A549 (cell line): Measurements from ENCODE around the gene KCNE3. TPM values are rescaled to one million over a fixed set of nuclear protein-coding genes. Genes with fewer than 3 reads are reported as not detected.

ENCODE experiments used
- ATAC-seq, 2 experiments: fragments of 200-7000 bp in 1 of 2; fragments of >200 bp in 1 of 2; cut with Nextera tagmentation in 1 of 2; cut with Tn5 transposase in 1 of 2; 3 replicates each; pipeline versions ENCODE4 v1.8.0 to v1.9.1; 2018 to 2020; ENCODE audit warnings: mild to moderate bottlenecking in 1 of 2, moderate library complexity in 1 of 2
- CTCF ChIA-PET: fragments of 300-600 bp; sonication (Branson Sonifier 250); formaldehyde crosslinking; extraction: SDS; loops from one replicate; lab custom pipeline; 2021; ENCODE audit warnings: antibody characterized with exemption, inconsistent platforms; lab: Yijun Ruan, JAX
- POLR2A ChIA-PET: fragments of 350-600 bp; formaldehyde crosslinking; extraction: SDS; loops from one replicate; lab custom pipeline; 2021; ENCODE audit warnings: antibody characterized with exemption, inconsistent platforms; lab: Yijun Ruan, JAX
- DNase-seq, 2 experiments: peaks; one replicate each; pipeline versions ENCODE4 v3.0.0 to v3.0.0-alpha.2; 2011 to 2016; ENCODE audit warnings: low read depth in 1 of 2, low spot score in 1 of 2
- FAIRE-seq: peaks from 2 replicates; lab custom pipeline; 2011; peaks lifted over from hg19 to GRCh38; lab: Jason Lieb, UNC
- H3K27ac ChIP-seq, 2 experiments: fragments of >200 bp; sonication (Bioruptor Twin); formaldehyde crosslinking; 3 replicates each; pipeline ENCODE4 v1.5.1; 2016 to 2017
- H3K4me1 ChIP-seq: fragments of >200 bp; sonication (Bioruptor Twin); formaldehyde crosslinking; 3 replicates; pipeline ENCODE4 v1.6.1; 2016
- H3K4me2 ChIP-seq: fragments of >200 bp; sonication (Bioruptor Twin); formaldehyde crosslinking; 3 replicates; pipeline ENCODE4 v1.6.1; 2016
- H3K4me3 ChIP-seq: fragments of >200 bp; sonication (Bioruptor Twin); formaldehyde crosslinking; 3 replicates; pipeline ENCODE4 v1.5.1; 2016
- H3K9me3 ChIP-seq: fragments of >200 bp; sonication (Bioruptor Twin); formaldehyde crosslinking; 3 replicates; pipeline ENCODE4 v1.6.1; 2016
- ATOH8 ChIP-seq: fragments of 250-450 bp; sonication (Bioruptor Pico); IDR thresholded peaks from 2 replicates; pipeline ENCODE4 v1.5.0; 2020; ENCODE audit warnings: low read depth, mild to moderate bottlenecking, moderate library complexity
- CBX2 ChIP-seq: fragments of 200-600 bp; sonication (generic); IDR thresholded peaks from 2 replicates; pipeline ENCODE4 v1.6.1; 2016; ENCODE audit warnings: low read depth, mild to moderate bottlenecking, borderline replicate concordance
- CBX8 ChIP-seq: fragments of 200-600 bp; sonication (generic); IDR thresholded peaks from 2 replicates; pipeline ENCODE4 v1.6.1; 2016
- CHD2 ChIP-seq: fragments of 150-350 bp; IDR thresholded peaks from 2 replicates; pipeline ENCODE4 v1.6.1; 2014; ENCODE audit warnings: low read length; ENCODE audit not compliant: partially characterized antibody
- EHF ChIP-seq: fragments of 250-450 bp; sonication (Bioruptor Pico); IDR thresholded peaks from 2 replicates; pipeline ENCODE4 v1.5.0; 2020; ENCODE audit warnings: mild to moderate bottlenecking
- EHMT2 ChIP-seq: fragments of 200-600 bp; sonication (generic); IDR thresholded peaks from 2 replicates; pipeline ENCODE4 v1.6.1; 2016; ENCODE audit warnings: antibody characterized with exemption, low read depth, mild to moderate bottlenecking, moderate library complexity
- ELK1 ChIP-seq: fragments of 150-350 bp; IDR thresholded peaks from 2 replicates; pipeline ENCODE4 v1.6.1; 2014; ENCODE audit warnings: low read depth, mild to moderate bottlenecking, low read length
- FOSL2 ChIP-seq, 2 experiments: fragments of 450-650 bp in 1 of 2; fragments of >200 bp in 1 of 2; sonication (Bioruptor Twin) in 1 of 2; formaldehyde crosslinking; IDR thresholded peaks; 2 replicates each; pipeline versions ENCODE4 v1.5.0 to v1.6.1; 2016 to 2020; ENCODE audit warnings: mild to moderate bottlenecking in 1 of 2, moderate library complexity in 1 of 2
- FOXS1 ChIP-seq: fragments of 250-450 bp; sonication (Bioruptor Pico); IDR thresholded peaks from 2 replicates; pipeline ENCODE4 v1.5.0; 2020; ENCODE audit warnings: mild to moderate bottlenecking, moderate library complexity
- GATA3 ChIP-seq: IDR thresholded peaks from 2 replicates; pipeline ENCODE4 v1.6.1; 2012; ENCODE audit warnings: borderline replicate concordance
- HDAC2 ChIP-seq: fragments of 200-600 bp; sonication (generic); IDR thresholded peaks from 2 replicates; pipeline ENCODE4 v1.6.1; 2016
- HOXA7 ChIP-seq: fragments of 250-450 bp; sonication (Bioruptor Pico); IDR thresholded peaks from 2 replicates; pipeline ENCODE4 v1.5.0; 2020; ENCODE audit warnings: mild to moderate bottlenecking, moderate library complexity
- KDM1A ChIP-seq: fragments of 200-600 bp; sonication (generic); IDR thresholded peaks from 2 replicates; pipeline ENCODE4 v1.6.1; 2016; ENCODE audit warnings: low read depth, mild to moderate bottlenecking
- KDM5A ChIP-seq: fragments of 200-600 bp; sonication (generic); IDR thresholded peaks from 2 replicates; pipeline ENCODE4 v1.6.1; 2016; ENCODE audit warnings: antibody characterized with exemption, mild to moderate bottlenecking
- MAFK ChIP-seq: fragments of 450-650 bp; IDR thresholded peaks from 2 replicates; pipeline ENCODE4 v1.6.1; 2014; ENCODE audit not compliant: partially characterized antibody
- NFE2L2 ChIP-seq: fragments of 150-350 bp; conservative IDR thresholded peaks from 2 replicates; pipeline ENCODE4 v1.6.1; 2014; ENCODE audit warnings: low read length
- POLR2AphosphoS2 ChIP-seq: conservative IDR thresholded peaks from 2 replicates; pipeline ENCODE4 v1.6.1; 2012; ENCODE audit warnings: low read length, improper control_type of control experiment, inconsistent platforms
- RARB ChIP-seq: fragments of 250-450 bp; sonication (Bioruptor Pico); IDR thresholded peaks from 2 replicates; pipeline ENCODE4 v1.8.0; 2021; ENCODE audit warnings: mild to moderate bottlenecking, moderate library complexity
- REST ChIP-seq: fragments of 200-600 bp; sonication (generic); IDR thresholded peaks from 2 replicates; pipeline ENCODE4 v1.6.1; 2016; ENCODE audit warnings: antibody characterized with exemption, mild to moderate bottlenecking, moderate library complexity
- RFX5 ChIP-seq: fragments of 450-650 bp; IDR thresholded peaks from 2 replicates; pipeline ENCODE4 v1.7.1; 2014; ENCODE audit warnings: antibody characterized with exemption, mild to moderate bottlenecking, moderate library complexity
- RNF2 ChIP-seq: fragments of 200-600 bp; sonication (generic); IDR thresholded peaks from 2 replicates; pipeline ENCODE4 v1.6.1; 2016; ENCODE audit warnings: low read depth, mild to moderate bottlenecking, antibody characterized with exemption, moderate library complexity, borderline replicate concordance
- TP53 ChIP-seq: fragments of 250-450 bp; sonication (Bioruptor Pico); IDR thresholded peaks from 2 replicates; pipeline ENCODE4 v1.5.0; 2021; ENCODE audit warnings: mild to moderate bottlenecking, moderate library complexity
- ZFP36 ChIP-seq: fragments of 450-650 bp; IDR thresholded peaks from 2 replicates; pipeline ENCODE4 v1.6.1; 2014; ENCODE audit warnings: borderline replicate concordance; ENCODE audit not compliant: partially characterized antibody
- WGBS: methylation state at CpG from one replicate; pipeline ENCODE4 v1.1.6; 2017; ENCODE audit errors: missing lambda C conversion rate; 5-methylcytosine and 5-hydroxymethylcytosine counted together
- polyA plus RNA-seq, 4 experiments: library from polyadenylated mRNA; depleted of rRNA in 3 of 4; stranded (reverse); fragments of >200 nt; fragmentation: RNase III in 1 of 4; extraction: RNeasy Plus Mini Kit Qiagen cat#74134 plus additional on column Dnase treatment in 1 of 4; gene quantifications; 2 replicates in 3 of 4; 3 replicates in 1 of 4; pipeline ENCODE4 v1.2.3, GENCODE V29; 2011 to 2017
- TF ChIP-seq, protein P1 (sequence below): fragments of 250-450 bp; sonication (Bioruptor Pico); IDR thresholded peaks from 2 replicates; pipeline ENCODE4 v1.5.0; 2021; ENCODE audit warnings: mild to moderate bottlenecking, moderate library complexity, borderline replicate concordance
- TF ChIP-seq, protein P2 (sequence below): IDR thresholded peaks from 2 replicates; pipeline ENCODE4 v1.6.1; 2012; ENCODE audit warnings: low read depth, borderline replicate concordance

The KCNE3 gene
- polyA plus RNA-seq, 2 of the 4 experiments (the other 2 are of a cell fraction) = 0.23 to 0.56 TPM

DNA sequence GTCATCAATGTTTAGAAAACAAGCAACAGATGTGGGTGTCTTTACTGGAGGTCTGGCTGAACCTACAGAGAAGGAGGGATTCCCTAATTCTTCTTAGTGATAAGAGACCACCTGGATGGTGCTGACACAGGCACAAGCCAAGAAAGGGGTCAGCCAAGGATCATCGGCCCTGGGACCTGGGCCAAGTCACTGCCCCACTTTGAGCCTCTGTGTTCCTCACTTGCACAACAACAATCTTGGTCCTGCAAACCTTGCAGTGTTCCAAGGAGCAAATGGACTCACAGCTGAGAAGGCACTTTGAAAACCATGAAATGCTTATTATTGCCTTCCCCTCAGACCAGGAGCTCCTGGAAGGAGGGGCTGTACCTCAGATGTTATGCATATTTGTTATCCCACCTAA lies 7.0 kb upstream of the KCNE3 start:
- H3K4me2 ChIP-seq = no peak overlapping the region
- TF ChIP-seq EHF (CRISPR knock-in tag) (no peak), MAFK (no peak), HDAC2 (no peak), RNF2 (no peak), FOSL2 (IDR thresholded peaks at IDR 0.05) (no peak), FOSL2 (CRISPR knock-in tag; IDR thresholded peaks at IDR 0.05) (no peak), CBX8 (no peak), POLR2AphosphoS2 (no peak), KDM1A (no peak), CHD2 (no peak), FOXS1 (CRISPR knock-in tag) (no peak), ELK1 (no peak), ZFP36 (no peak), KDM5A (no peak), GATA3 (no peak), CBX2 (no peak), ATOH8 (CRISPR knock-in tag) (no peak), HOXA7 (no peak)
- TF ChIP-seq, protein P1, sequence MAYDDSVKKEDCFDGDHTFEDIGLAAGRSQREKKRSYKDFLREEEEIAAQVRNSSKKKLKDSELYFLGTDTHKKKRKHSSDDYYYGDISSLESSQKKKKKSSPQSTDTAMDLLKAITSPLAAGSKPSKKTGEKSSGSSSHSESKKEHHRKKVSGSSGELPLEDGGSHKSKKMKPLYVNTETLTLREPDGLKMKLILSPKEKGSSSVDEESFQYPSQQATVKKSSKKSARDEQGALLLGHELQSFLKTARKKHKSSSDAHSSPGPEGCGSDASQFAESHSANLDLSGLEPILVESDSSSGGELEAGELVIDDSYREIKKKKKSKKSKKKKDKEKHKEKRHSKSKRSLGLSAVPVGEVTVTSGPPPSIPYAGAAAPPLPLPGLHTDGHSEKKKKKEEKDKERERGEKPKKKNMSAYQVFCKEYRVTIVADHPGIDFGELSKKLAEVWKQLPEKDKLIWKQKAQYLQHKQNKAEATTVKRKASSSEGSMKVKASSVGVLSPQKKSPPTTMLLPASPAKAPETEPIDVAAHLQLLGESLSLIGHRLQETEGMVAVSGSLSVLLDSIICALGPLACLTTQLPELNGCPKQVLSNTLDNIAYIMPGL = no peak
- TF ChIP-seq, protein P2, sequence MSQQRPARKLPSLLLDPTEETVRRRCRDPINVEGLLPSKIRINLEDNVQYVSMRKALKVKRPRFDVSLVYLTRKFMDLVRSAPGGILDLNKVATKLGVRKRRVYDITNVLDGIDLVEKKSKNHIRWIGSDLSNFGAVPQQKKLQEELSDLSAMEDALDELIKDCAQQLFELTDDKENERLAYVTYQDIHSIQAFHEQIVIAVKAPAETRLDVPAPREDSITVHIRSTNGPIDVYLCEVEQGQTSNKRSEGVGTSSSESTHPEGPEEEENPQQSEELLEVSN = no peak
- DNase-seq (no peak), FAIRE-seq (no peak), ATAC-seq (no peak)
- no peak overlapping the region for H3K4me3 ChIP-seq
- no peak overlapping the region for H3K27ac ChIP-seq
- CTCF ChIA-PET = interaction anchor here (0.8 to 4.3 kb wide), 2 partner anchors 21 to 25 kb away, joined by 3 to 23 read pairs; no protein-coding TSS in a partner anchor
- POLR2A ChIA-PET = interaction anchor here (1.0 kb wide), 1 partner anchor 19 kb away, joined by 4 read pairs; the partner anchor contains the start of gene LIPT2
- 0 out of 3 replicates have a peak, but pooled peaks cover 6% of the 10 kb centered on the region for H3K4me1 ChIP-seq
- no peaks in the 10 kb centered on the region for H3K9me3 ChIP-seq
- WGBS = 0% methylated on average over 1 of the region's 1 CpG

- CTCF ChIA-PET = interaction anchor here (0.7 to 1.4 kb wide), 2 partner anchors 24 to 521 kb away, joined by 3 read pairs; no protein-coding TSS in a partner anchor
- Histone ChIP-seq H3K9me3 (no peaks in the 10 kb centered on the region), H3K4me1 (no peaks in the 10 kb centered on the region), H3K4me2 (no peak overlapping the region), H3K27ac (no peak overlapping the region), H3K4me3 (no peak overlapping the region)
- POLR2A ChIA-PET = no interaction called here
- 58% methylated on average over 10 of the region's 10 CpGs for WGBS
- ATAC-seq (no peak), FAIRE-seq (no peak), DNase-seq (no peak)
- TF ChIP-seq RFX5 (no peak), RARB (CRISPR knock-in tag) (no peak), NFE2L2 (no peak), KDM1A (no peak), ELK1 (no peak), REST (no peak), EHMT2 (no peak), GATA3 (no peak), TP53 (no peak)
These were observed 6.2 kb upstream of the KCNE3 start for GRCh38 chr11:74473382-74474173.
